GM23338 (cell line): ENCODE measurements around the gene LYZL4. TPM values are rescaled to one million over a fixed set of nuclear protein-coding genes. Genes with fewer than 3 reads are reported as not detected.

Experiments
- ATAC-seq: fragments of 200-7000 bp; cut with Tn5 transposase; 3 replicates; pipeline ENCODE4 v1.9.1; 2020
- DNase-seq: peaks from one replicate; pipeline ENCODE4 v3.0.0-alpha.2; 2015; ENCODE audit warnings: low spot score
- H2AFZ ChIP-seq: fragments of 200-600 bp; sonication (generic); 2 replicates; pipeline ENCODE4 v1.8.0; 2016; ENCODE audit warnings: antibody characterized with exemption, mild to moderate bottlenecking, moderate library complexity
- H3F3A ChIP-seq: fragments of 200-600 bp; sonication (generic); replicated peaks from 2 replicates; pipeline ENCODE4 v1.8.0; 2017; ENCODE audit warnings: antibody characterized with exemption, mixed run types, low read depth
- H3K27ac ChIP-seq: fragments of 200-600 bp; sonication (generic); 2 replicates; pipeline ENCODE4 v1.6.1; 2016; ENCODE audit warnings: low read depth
- H3K27me3 ChIP-seq: fragments of 200-600 bp; sonication (generic); 2 replicates; pipeline ENCODE4 v1.8.0; 2016; ENCODE audit warnings: mild to moderate bottlenecking, mixed run types, moderate library complexity; ENCODE audit not compliant: insufficient read depth
- H3K36me3 ChIP-seq: fragments of 200-600 bp; sonication (generic); 2 replicates; pipeline ENCODE4 v1.8.0; 2016; ENCODE audit warnings: mild to moderate bottlenecking; ENCODE audit not compliant: insufficient read depth
- H3K4me1 ChIP-seq: fragments of 200-600 bp; sonication (generic); 2 replicates; pipeline ENCODE4 v1.8.0; 2016; ENCODE audit warnings: mild to moderate bottlenecking, moderate library complexity; ENCODE audit not compliant: insufficient read depth
- H3K4me2 ChIP-seq: fragments of 200-600 bp; sonication (generic); 2 replicates; pipeline ENCODE4 v1.7.1; 2017; ENCODE audit warnings: mixed run types
- H3K4me3 ChIP-seq: fragments of 200-600 bp; sonication (generic); 2 replicates; pipeline ENCODE4 v1.6.1; 2016; ENCODE audit warnings: mixed run types
- H3K79me2 ChIP-seq: fragments of 200-600 bp; sonication (generic); replicated peaks from 2 replicates; pipeline ENCODE4 v1.8.0; 2017; ENCODE audit warnings: mild to moderate bottlenecking; ENCODE audit not compliant: insufficient read depth
- H3K9me2 ChIP-seq: fragments of 200-600 bp; sonication (generic); 2 replicates; pipeline ENCODE4 v1.8.0; 2017; ENCODE audit not compliant: insufficient read depth
- H4K20me1 ChIP-seq: fragments of 200-600 bp; sonication (generic); replicated peaks from 2 replicates; pipeline ENCODE4 v1.8.0; 2017; ENCODE audit warnings: mild to moderate bottlenecking; ENCODE audit not compliant: insufficient read depth
- H3K27ac Mint-ChIP-seq: 2 replicates; pipeline ENCODE4 v1.8.0; 2020; ENCODE audit warnings: inconsistent platforms, mild to moderate bottlenecking, moderate library complexity, mixed read lengths
- H3K27me3 Mint-ChIP-seq: 3 replicates; pipeline ENCODE4 v1.8.0; 2022; ENCODE audit warnings: low read depth, mild to moderate bottlenecking, moderate library complexity, mixed read lengths, inconsistent platforms; ENCODE audit not compliant: insufficient read depth, poor library complexity
- H3K36me3 Mint-ChIP-seq: 3 replicates; pipeline ENCODE4 v1.8.0; 2021; ENCODE audit warnings: low read depth, mild to moderate bottlenecking, inconsistent platforms, moderate library complexity, mixed read lengths
- H3K4me1 Mint-ChIP-seq: 3 replicates; pipeline ENCODE4 v1.8.0; 2020; ENCODE audit warnings: mild to moderate bottlenecking, inconsistent platforms, mixed read lengths
- H3K4me3 Mint-ChIP-seq: 3 replicates; pipeline ENCODE4 v1.8.0; 2021; ENCODE audit warnings: moderate library complexity, mild to moderate bottlenecking, inconsistent platforms, mixed read lengths
- H3K9me3 Mint-ChIP-seq: 3 replicates; pipeline ENCODE4 v1.8.0; 2020; ENCODE audit warnings: moderate library complexity, mild to moderate bottlenecking, inconsistent platforms, mixed read lengths
- POLR2AphosphoS5 ChIP-seq: IDR thresholded peaks from 2 replicates; pipeline ENCODE4 v1.6.1; 2016; ENCODE audit warnings: antibody characterized with exemption, low read depth
- ZNF114 ChIP-seq: fragments of 250-450 bp; sonication (Bioruptor Pico); IDR thresholded peaks from 2 replicates; pipeline ENCODE4 v1.5.0; 2020; ENCODE audit warnings: mild to moderate bottlenecking, moderate library complexity
- polyA plus RNA-seq: library from polyadenylated mRNA; unstranded; fragments of >200 nt; fragmentation: Nextera tagmentation; extraction: Ambion mirVana; gene quantifications from 2 replicates; pipeline ENCODE4 v1.2.1, GENCODE V29; 2016
- total RNA-seq: library from RNA; depleted of rRNA; stranded (reverse); fragments of >200 nt; shearing (Covaris generic); gene quantifications from 2 replicates; pipeline ENCODE4 v1.2.3, GENCODE V29; 2014
- TF ChIP-seq, protein P1 (sequence below), 2 experiments: fragments of 200-600 bp in 1 of 2; sonication (generic) in 1 of 2; conservative IDR thresholded peaks; 2 replicates each; pipeline versions ENCODE4 v1.5.1 to v1.6.1; 2016 to 2017; ENCODE audit warnings: antibody characterized with exemption in 2 of 2, low read depth in 2 of 2, mild to moderate bottlenecking in 2 of 2, moderate library complexity in 1 of 2
- TF ChIP-seq, protein P2 (sequence below): fragments of 250-450 bp; sonication (Bioruptor Pico); IDR thresholded peaks from 2 replicates; pipeline ENCODE4 v1.5.0; 2020; ENCODE audit warnings: mild to moderate bottlenecking, moderate library complexity

LYZL4 gene
- total and polyA plus RNA-seq, 2 experiments from 2014 or later = not detected

DNA sequence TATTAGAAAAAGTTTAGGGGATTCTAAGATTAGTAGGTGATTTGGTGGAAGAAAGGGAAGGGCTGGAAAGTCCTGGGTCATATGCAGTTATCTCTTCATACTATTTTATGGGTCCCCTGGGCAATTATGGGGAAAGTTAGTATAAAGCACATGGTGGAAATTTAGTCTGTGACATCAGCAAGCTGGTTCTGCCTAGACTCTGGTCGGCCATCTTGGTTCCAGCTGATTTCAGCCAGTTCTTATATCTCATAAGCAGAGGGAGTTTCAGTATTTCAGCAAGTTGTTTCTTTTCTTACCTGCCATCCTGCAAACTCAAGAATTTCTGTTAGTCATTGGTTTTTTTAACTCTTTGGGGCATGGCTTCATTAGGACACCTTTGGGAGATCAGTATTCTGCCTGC, 1.0 kb upstream of the LYZL4 start:
- Mint-ChIP-seq H3K4me3 (no peak overlapping the region), H3K4me1 (peaks cover 7% of the 10 kb centered on the region), H3K27me3 (peaks cover 2% of the 10 kb centered on the region), H3K9me3 (no peaks in the 10 kb centered on the region; the same call in 1 of the 3 replicates), H3K27ac (no peak overlapping the region), H3K36me3 (no peaks in the 10 kb centered on the region)
- H2AFZ ChIP-seq = no peak overlapping the region
- no peaks in the 10 kb centered on the region for H3K4me1 ChIP-seq
- no peaks in the 10 kb centered on the region for H3F3A ChIP-seq
- H3K27me3 ChIP-seq = no peaks in the 10 kb centered on the region
- H3K79me2 ChIP-seq = no peaks in the 10 kb centered on the region
- TF ChIP-seq, protein P1, sequence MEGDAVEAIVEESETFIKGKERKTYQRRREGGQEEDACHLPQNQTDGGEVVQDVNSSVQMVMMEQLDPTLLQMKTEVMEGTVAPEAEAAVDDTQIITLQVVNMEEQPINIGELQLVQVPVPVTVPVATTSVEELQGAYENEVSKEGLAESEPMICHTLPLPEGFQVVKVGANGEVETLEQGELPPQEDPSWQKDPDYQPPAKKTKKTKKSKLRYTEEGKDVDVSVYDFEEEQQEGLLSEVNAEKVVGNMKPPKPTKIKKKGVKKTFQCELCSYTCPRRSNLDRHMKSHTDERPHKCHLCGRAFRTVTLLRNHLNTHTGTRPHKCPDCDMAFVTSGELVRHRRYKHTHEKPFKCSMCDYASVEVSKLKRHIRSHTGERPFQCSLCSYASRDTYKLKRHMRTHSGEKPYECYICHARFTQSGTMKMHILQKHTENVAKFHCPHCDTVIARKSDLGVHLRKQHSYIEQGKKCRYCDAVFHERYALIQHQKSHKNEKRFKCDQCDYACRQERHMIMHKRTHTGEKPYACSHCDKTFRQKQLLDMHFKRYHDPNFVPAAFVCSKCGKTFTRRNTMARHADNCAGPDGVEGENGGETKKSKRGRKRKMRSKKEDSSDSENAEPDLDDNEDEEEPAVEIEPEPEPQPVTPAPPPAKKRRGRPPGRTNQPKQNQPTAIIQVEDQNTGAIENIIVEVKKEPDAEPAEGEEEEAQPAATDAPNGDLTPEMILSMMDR (conservative IDR thresholded peaks at IDR 0.05; ENCODE audit: low read depth in 2 of 2) = no peak
- TF ChIP-seq, protein P2, sequence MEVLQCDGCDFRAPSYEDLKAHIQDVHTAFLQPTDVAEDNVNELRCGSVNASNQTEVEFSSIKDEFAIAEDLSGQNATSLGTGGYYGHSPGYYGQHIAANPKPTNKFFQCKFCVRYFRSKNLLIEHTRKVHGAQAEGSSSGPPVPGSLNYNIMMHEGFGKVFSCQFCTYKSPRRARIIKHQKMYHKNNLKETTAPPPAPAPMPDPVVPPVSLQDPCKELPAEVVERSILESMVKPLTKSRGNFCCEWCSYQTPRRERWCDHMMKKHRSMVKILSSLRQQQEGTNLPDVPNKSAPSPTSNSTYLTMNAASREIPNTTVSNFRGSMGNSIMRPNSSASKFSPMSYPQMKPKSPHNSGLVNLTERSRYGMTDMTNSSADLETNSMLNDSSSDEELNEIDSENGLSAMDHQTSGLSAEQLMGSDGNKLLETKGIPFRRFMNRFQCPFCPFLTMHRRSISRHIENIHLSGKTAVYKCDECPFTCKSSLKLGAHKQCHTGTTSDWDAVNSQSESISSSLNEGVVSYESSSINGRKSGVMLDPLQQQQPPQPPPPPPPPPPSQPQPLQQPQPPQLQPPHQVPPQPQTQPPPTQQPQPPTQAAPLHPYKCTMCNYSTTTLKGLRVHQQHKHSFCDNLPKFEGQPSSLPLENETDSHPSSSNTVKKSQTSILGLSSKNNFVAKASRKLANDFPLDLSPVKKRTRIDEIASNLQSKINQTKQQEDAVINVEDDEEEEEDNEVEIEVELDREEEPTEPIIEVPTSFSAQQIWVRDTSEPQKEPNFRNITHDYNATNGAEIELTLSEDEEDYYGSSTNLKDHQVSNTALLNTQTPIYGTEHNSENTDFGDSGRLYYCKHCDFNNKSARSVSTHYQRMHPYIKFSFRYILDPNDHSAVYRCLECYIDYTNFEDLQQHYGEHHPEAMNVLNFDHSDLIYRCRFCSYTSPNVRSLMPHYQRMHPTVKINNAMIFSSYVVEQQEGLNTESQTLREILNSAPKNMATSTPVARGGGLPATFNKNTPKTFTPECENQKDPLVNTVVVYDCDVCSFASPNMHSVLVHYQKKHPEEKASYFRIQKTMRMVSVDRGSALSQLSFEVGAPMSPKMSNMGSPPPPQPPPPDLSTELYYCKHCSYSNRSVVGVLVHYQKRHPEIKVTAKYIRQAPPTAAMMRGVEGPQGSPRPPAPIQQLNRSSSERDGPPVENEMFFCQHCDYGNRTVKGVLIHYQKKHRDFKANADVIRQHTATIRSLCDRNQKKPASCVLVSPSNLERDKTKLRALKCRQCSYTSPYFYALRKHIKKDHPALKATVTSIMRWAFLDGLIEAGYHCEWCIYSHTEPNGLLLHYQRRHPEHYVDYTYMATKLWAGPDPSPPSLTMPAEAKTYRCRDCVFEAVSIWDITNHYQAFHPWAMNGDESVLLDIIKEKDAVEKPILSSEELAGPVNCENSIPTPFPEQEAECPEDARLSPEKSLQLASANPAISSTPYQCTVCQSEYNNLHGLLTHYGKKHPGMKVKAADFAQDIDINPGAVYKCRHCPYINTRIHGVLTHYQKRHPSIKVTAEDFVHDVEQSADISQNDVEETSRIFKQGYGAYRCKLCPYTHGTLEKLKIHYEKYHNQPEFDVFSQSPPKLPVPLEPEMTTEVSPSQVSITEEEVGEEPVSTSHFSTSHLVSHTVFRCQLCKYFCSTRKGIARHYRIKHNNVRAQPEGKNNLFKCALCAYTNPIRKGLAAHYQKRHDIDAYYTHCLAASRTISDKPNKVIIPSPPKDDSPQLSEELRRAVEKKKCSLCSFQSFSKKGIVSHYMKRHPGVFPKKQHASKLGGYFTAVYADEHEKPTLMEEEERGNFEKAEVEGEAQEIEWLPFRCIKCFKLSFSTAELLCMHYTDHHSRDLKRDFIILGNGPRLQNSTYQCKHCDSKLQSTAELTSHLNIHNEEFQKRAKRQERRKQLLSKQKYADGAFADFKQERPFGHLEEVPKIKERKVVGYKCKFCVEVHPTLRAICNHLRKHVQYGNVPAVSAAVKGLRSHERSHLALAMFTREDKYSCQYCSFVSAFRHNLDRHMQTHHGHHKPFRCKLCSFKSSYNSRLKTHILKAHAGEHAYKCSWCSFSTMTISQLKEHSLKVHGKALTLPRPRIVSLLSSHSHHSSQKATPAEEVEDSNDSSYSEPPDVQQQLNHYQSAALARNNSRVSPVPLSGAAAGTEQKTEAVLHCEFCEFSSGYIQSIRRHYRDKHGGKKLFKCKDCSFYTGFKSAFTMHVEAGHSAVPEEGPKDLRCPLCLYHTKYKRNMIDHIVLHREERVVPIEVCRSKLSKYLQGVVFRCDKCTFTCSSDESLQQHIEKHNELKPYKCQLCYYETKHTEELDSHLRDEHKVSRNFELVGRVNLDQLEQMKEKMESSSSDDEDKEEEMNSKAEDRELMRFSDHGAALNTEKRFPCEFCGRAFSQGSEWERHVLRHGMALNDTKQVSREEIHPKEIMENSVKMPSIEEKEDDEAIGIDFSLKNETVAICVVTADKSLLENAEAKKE (CRISPR knock-in tag) = no peak
- no peak for TF ChIP-seq POLR2AphosphoS5
- no peak for TF ChIP-seq ZNF114 (CRISPR knock-in tag)
- H3K4me3 ChIP-seq = no peak overlapping the region
- no peaks in the 10 kb centered on the region for H4K20me1 ChIP-seq
- H3K9me2 ChIP-seq = peaks cover 8% of the 10 kb centered on the region; the same call in 1 of the 2 replicates
- ATAC-seq (no peak), DNase-seq (no peak)
- no peak overlapping the region for H3K4me2 ChIP-seq
- H3K36me3 ChIP-seq = no peaks in the 10 kb centered on the region
- no peak overlapping the region for H3K27ac ChIP-seq
